ENCODE results near the gene PRRC2B. TPM values are rescaled to one million over a fixed set of nuclear protein-coding genes. Genes with fewer than 3 reads are reported as not detected.
A peak's percentile ranks its signal among the peaks of the same experiment; 100 is the strongest.

The PRRC2B gene
- total and polyA plus RNA-seq, 9 donors = 86.7 to 319 (median 234) TPM

DNA sequence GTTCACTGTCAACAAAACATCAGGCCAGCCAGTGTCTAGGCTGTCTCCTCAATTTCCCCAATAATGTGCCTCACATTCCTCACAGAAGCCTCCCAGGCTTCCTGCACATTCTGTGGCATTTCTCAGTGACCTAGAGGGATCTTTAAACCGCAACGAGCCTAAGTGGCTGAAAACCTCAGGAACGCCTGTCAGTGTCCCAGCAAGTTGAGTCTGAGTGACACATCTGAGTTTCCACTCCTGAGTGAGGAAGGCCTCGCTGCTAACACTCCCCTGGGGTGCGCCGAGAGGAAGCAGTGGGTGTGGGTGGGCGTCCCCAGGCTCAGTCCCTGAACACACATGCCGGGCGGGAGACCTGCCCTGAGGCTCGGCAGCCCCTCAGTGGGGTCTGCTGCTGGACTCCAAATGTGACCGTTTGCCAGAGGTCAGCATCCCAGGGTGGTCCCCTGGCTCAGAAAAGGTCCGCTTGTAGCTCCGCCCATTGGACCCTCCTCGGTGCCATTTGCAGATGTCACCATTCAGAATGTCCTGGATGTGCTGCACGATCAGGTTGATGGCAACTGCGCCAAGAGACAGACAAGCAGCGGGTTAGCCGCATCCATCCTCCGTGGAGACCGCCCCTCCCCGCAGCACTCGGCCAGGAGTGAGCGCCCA, 130.9 kb downstream of the PRRC2B start:
- no peaks in the 10 kb centered on the region for H3K9me3 ChIP-seq
- no peaks in the 10 kb centered on the region for H3K27me3 ChIP-seq
- no peaks in the 10 kb centered on the region for H3K36me3 ChIP-seq
- no peak for DNase-seq
- H3K4me3 ChIP-seq = no peak overlapping the region
- H3K27ac ChIP-seq = no peak overlapping the region
- intact Hi-C loops (cut with DNase I) = no loop called here
- 76 to 85% (median 82%) methylated on average over 23 of the region's 23 CpGs for WGBS, 3 donors
- no peaks in the 10 kb centered on the region for H3K4me1 ChIP-seq (ENCODE audit: insufficient read depth)
- TF ChIP-seq EP300 (IDR thresholded peaks at IDR 0.05) = no peak

DNA sequence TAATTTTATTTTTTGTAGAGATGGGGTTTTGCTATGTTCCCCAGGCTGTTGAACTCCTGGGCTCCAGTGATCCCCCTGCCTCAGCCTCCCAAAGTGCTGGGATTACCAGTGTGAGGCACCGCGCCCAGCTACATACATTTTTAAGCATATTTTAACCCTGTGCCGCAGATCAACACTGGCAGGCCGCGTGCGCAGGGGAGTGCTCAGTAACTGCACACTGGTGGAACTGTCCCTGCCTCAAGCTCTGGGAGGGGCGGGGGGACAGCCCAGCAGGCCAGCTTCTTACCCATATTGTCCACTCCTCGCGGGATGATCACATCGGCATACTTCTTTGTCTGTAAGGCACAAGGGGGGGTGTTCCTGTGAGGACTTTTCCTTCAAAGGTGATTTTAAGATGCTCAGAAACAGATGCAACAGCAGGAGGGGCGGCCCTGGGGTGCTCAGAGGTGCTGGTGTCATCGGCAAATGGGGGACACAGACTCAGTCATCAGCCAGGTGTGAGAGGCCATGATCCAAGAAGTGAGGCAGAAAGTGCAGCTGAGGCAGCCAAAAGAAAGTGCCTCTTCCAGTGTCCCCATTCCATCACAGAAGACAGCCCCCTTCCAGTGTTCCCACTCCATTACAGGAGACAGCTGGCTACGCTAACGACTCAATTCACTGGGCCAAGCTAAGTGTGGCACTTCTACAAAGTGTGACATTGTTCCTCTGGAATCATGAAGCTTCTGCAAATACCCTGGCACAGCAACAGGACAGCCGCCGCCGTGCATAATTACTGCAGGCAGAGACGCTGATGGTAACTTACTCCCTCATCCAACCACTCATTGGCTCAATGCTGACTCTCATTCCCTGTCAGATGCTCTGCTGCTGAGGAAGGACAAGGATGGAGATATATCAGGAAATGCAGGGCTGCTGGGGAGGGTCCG, 132.0 kb downstream of the PRRC2B start:
- no peak for DNase-seq
- Histone ChIP-seq H3K4me1 (ENCODE audit: insufficient read depth) (peaks cover 7% of the 10 kb centered on the region), H3K4me3 (no peak overlapping the region), H3K36me3 (no peaks in the 10 kb centered on the region), H3K9me3 (no peaks in the 10 kb centered on the region), H3K27ac (no peak overlapping the region), H3K27me3 (no peaks in the 10 kb centered on the region)
- no peak for TF ChIP-seq EP300 (IDR thresholded peaks at IDR 0.05)
- TF ChIP-seq, protein P1, sequence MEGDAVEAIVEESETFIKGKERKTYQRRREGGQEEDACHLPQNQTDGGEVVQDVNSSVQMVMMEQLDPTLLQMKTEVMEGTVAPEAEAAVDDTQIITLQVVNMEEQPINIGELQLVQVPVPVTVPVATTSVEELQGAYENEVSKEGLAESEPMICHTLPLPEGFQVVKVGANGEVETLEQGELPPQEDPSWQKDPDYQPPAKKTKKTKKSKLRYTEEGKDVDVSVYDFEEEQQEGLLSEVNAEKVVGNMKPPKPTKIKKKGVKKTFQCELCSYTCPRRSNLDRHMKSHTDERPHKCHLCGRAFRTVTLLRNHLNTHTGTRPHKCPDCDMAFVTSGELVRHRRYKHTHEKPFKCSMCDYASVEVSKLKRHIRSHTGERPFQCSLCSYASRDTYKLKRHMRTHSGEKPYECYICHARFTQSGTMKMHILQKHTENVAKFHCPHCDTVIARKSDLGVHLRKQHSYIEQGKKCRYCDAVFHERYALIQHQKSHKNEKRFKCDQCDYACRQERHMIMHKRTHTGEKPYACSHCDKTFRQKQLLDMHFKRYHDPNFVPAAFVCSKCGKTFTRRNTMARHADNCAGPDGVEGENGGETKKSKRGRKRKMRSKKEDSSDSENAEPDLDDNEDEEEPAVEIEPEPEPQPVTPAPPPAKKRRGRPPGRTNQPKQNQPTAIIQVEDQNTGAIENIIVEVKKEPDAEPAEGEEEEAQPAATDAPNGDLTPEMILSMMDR (IDR thresholded peaks at IDR 0.05) = no peak
- TF ChIP-seq POLR2A (IDR thresholded peaks at IDR 0.05) = no peak
- WGBS, 3 donors = 84 to 86% (median 85%) methylated on average over 19 of the region's 19 CpGs
- intact Hi-C loops (cut with DNase I) = no loop called here

DNA sequence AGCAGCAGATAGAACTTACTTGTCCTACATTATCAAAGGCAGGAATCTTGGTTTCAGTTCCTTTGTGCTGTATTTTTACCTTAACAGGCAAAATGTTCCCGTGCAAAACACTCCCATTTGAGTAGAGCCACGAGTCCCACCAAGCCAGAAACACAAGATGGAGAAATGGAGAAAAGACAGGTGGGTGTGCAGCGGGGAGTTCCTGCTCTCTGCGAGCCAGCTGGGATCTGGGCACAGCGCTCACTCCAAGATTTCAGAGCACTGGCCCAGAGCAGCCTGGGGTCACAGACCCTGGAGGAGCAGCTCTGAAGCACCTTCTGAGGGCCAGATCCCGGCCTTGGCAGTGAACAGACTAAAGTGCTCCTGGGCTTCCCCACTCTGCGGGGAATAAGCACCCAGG, 134.3 kb downstream of the PRRC2B start:
- H3K9me3 ChIP-seq = no peaks in the 10 kb centered on the region
- 87 to 89% (median 89%) methylated on average over 7 of the region's 7 CpGs for WGBS, 3 donors
- no peaks in the 10 kb centered on the region for H3K36me3 ChIP-seq
- no peak for TF ChIP-seq POLR2A (IDR thresholded peaks at IDR 0.05)
- H3K27me3 ChIP-seq = no peaks in the 10 kb centered on the region
- intact Hi-C loops (cut with DNase I) = no loop called here
- no peak overlapping the region for H3K27ac ChIP-seq
- DNase-seq = no peak
- peaks cover 7% of the 10 kb centered on the region for H3K4me1 ChIP-seq (ENCODE audit: insufficient read depth)
- H3K4me3 ChIP-seq = no peak overlapping the region

DNA sequence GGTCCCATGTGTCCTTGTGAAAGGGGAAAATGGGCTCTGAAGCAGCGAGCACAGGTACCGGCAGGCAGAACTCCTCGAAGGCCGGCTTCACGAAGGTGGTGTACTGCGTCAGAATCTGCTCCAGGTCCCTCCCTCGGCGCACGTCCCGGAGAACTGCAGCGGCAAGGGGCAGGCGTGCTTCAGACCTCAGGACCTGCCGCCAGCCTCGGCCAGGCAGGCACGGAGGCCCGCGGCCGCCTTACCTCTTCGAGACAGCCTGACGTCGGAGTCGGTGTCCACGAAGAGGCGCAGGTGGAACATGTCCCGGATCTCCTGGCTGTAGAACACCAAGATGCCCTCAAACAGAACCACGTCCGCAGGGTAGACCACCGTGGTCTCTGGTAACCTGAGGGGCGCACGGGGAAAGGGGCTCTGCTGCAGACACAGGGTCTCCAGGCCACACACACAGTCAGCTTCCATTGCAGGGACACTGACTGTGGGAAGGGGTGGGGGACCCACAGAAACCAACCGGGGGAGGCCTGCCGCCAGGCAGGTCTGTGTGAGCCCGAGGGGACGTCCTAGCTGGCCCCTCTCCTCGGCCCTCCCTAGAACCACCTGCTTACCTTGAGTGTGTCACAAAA, 135.1 kb downstream of the PRRC2B start:
- H3K27ac ChIP-seq = no peak overlapping the region
- peak in 1 of 5 donors; percentile 29 for DNase-seq
- H3K9me3 ChIP-seq = no peaks in the 10 kb centered on the region
- intact Hi-C loops (cut with DNase I) = no loop called here
- no peak overlapping the region for H3K4me3 ChIP-seq
- peaks cover 7% of the 10 kb centered on the region for H3K4me1 ChIP-seq (ENCODE audit: insufficient read depth)
- no peaks in the 10 kb centered on the region for H3K36me3 ChIP-seq
- WGBS, 3 donors = 93 to 96% (median 94%) methylated on average over 35 of the region's 35 CpGs
- H3K27me3 ChIP-seq = no peaks in the 10 kb centered on the region
- TF ChIP-seq EP300 (IDR thresholded peaks at IDR 0.05) = no peak
- TF ChIP-seq POLR2A (IDR thresholded peaks at IDR 0.05) = no peak
- TF ChIP-seq, protein P1 (IDR thresholded peaks at IDR 0.05) = no peak

All from ovary (tissue), 9 donors.